AG04449 (cell line): Measurements from ENCODE around the gene RANBP17.
"Not testable (repeated sequence)": the region's sequence is repeated elsewhere in the genome, so short reads cannot be mapped to it uniquely, and the experiment has no call there.

Experiments
- CTCF ChIA-PET: fragments of 350-600 bp; formaldehyde crosslinking; extraction: SDS; loops from one replicate; lab custom pipeline; 2021; ENCODE audit warnings: antibody characterized with exemption; lab: Yijun Ruan, JAX
- POLR2A ChIA-PET: fragments of 400-600, 350-600 bp; formaldehyde crosslinking; extraction: SDS; loops from one replicate; lab custom pipeline; 2020; ENCODE audit warnings: antibody characterized with exemption, inconsistent platforms; lab: Yijun Ruan, JAX
- DNase-seq: peaks from one replicate; pipeline ENCODE4 v3.0.0-alpha.2; 2010; ENCODE audit warnings: low read depth, low spot score
- H3K4me3 ChIP-seq: 2 replicates; pipeline ENCODE4 v1.5.1; 2011; ENCODE audit warnings: low read depth, mild to moderate bottlenecking, control low read depth, low read length
- CTCF ChIP-seq: IDR thresholded peaks from one replicate; pipeline ENCODE4 v1.5.1; 2011; ENCODE audit warnings: mild to moderate bottlenecking, moderate library complexity, low read length, control low read depth, inconsistent platforms; ENCODE audit not compliant: insufficient read depth; ENCODE audit errors: missing control alignments

RANBP17 gene

GRCh38 chr5:170913573-170913972 lies 51.8 kb downstream of the RANBP17 start:
- POLR2A ChIA-PET = no interaction called here
- DNase-seq = no peak
- no peak for TF ChIP-seq CTCF
- CTCF ChIA-PET = interaction anchor here (1.1 to 2.7 kb wide), 3 partner anchors 10 to 168 kb away, joined by 3 to 10 read pairs (median 3); no protein-coding TSS in a partner anchor
- H3K4me3 ChIP-seq = no peak overlapping the region

GRCh38 chr5:170917113-170917512 lies 55.3 kb downstream of the RANBP17 start:
- TF ChIP-seq CTCF = no peak
- POLR2A ChIA-PET = no interaction called here
- no peak for DNase-seq

GRCh38 chr5:170920196-170920595 lies 58.4 kb downstream of the RANBP17 start:
- DNase-seq = no peak
- ChIA-PET CTCF (interaction anchor here (1.6 kb wide), 1 partner anchor 111 kb away, joined by 3 read pairs; no protein-coding TSS in a partner anchor), POLR2A (no interaction called here)
- H3K4me3 ChIP-seq = no peak overlapping the region
- TF ChIP-seq CTCF = no peak

More at GRCh38 chr5:170917113-170917512, 55.3 kb downstream of the RANBP17 start:
- H3K4me3 ChIP-seq = no peak overlapping the region
- CTCF ChIA-PET = interaction anchor here (0.8 to 3.3 kb wide), 5 partner anchors 10 to 424 kb away, joined by 3 to 19 read pairs (median 4); no protein-coding TSS in a partner anchor

DNA sequence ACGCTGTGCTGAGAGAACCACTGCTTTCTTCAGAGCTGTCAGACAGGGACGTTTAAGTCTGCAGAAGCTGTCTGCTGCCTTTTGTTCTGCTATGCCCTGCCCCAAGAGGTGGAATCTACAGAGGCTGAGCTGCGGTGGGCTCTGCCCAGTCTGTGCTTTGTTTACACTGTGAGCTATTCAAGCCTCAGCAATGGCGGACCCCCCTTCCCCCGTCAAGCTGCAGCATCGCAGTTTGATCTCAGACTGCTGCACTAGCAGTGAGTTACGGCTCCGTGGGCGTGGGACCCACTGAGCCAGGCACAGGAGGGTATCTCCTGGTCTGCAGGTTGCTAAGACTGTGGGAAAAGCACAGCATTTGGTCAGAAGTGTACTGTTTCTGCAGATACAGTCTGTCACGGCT lies 60.5 kb downstream of the RANBP17 start:
- H3K4me3 ChIP-seq, CTCF ChIA-PET, DNase-seq, POLR2A ChIA-PET: not testable (repeated sequence)

GRCh38 chr5:170923910-170924620 lies 62.2 kb downstream of the RANBP17 start:
- TF ChIP-seq CTCF = no peak
- ChIA-PET CTCF (no interaction called here), POLR2A (no interaction called here)
- H3K4me3 ChIP-seq = no peak overlapping the region
- DNase-seq = no peak

GRCh38 chr5:170935534-170936218 lies 73.9 kb downstream of the RANBP17 start:
- DNase-seq, POLR2A ChIA-PET, CTCF ChIA-PET, H3K4me3 ChIP-seq: not testable (repeated sequence)

DNA sequence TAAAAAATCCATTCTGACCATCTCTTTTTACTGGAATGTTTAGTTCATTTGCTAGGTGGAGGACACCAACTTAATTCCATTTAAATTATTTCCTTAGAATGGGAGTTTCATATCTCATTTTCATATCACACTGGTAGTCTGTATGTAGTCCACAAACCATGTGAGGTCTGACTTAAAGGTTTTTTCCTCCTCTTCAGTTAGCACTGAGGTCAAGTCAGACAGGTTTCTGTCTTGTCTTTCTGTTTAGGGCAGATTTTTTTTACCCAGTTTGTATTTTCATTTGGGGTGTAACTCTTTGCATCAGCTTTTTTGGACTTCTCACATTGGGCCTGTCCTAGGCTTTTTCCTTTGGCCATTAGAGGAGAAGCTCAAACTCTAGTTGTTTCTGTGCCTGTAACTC lies 75.3 kb downstream of the RANBP17 start:
- no peak for DNase-seq
- no peak for TF ChIP-seq CTCF
- POLR2A ChIA-PET = no interaction called here
- CTCF ChIA-PET = no interaction called here
- no peak overlapping the region for H3K4me3 ChIP-seq
